Cardiac muscle cell (in vitro differentiated cells and primary cell): ENCODE results near the gene CLEC3A. TPM values are rescaled to one million over a fixed set of nuclear protein-coding genes. Genes with fewer than 3 reads are reported as not detected.
"Not testable (repeated sequence)": the region's sequence is repeated elsewhere in the genome, so short reads cannot be mapped to it uniquely, and the experiment has no call there.

Experiments used
- DNase-seq, 2 donors: peaks; one replicate each; pipeline versions ENCODE4 v3.0.0 to v3.0.0-alpha.2; 2010 to 2017; ENCODE audit warnings: low read depth in 1 of 2, low spot score in 1 of 2
- H3K27ac ChIP-seq: fragments of 200-600 bp; sonication (generic); 2 replicates; pipeline ENCODE4 v1.5.1; 2016
- H3K27me3 ChIP-seq: fragments of 200-600 bp; sonication (generic); 2 replicates; pipeline ENCODE4 v1.6.0; 2016; ENCODE audit warnings: control low read depth
- H3K36me3 ChIP-seq: fragments of 200-600 bp; sonication (generic); 2 replicates; pipeline ENCODE4 v1.5.1; 2016; ENCODE audit warnings: control low read depth
- H3K4me1 ChIP-seq: fragments of 200-600 bp; sonication (generic); 2 replicates; pipeline ENCODE4 v1.8.1; 2017; ENCODE audit warnings: low read depth, mild to moderate bottlenecking, mixed run types
- H3K4me3 ChIP-seq: fragments of 200-600 bp; sonication (generic); 2 replicates; pipeline ENCODE4 v1.5.1; 2016; ENCODE audit warnings: mild to moderate bottlenecking
- H3K9me3 ChIP-seq: fragments of 200-600 bp; sonication (generic); 2 replicates; pipeline ENCODE4 v1.5.1; 2017; ENCODE audit warnings: low read depth, mild to moderate bottlenecking, control low read depth
- CTCF ChIP-seq: IDR thresholded peaks from 2 replicates; pipeline ENCODE4 v1.5.1; 2012; ENCODE audit warnings: low read depth, mild to moderate bottlenecking, low read length
- polyA plus RNA-seq: library from polyadenylated mRNA; unstranded; fragments of >200 nt; fragmentation: Nextera tagmentation; extraction: Ambion mirVana; gene quantifications from 2 replicates; pipeline ENCODE4 v1.2.1, GENCODE V29; 2016
- total RNA-seq: library from RNA; depleted of rRNA; stranded (reverse); fragments of >200 nt; gene quantifications from 2 replicates; pipeline ENCODE4 v1.2.3, GENCODE V29; 2016

The CLEC3A gene
- total and polyA plus RNA-seq, 2 experiments from 2014 or later = not detected

DNA sequence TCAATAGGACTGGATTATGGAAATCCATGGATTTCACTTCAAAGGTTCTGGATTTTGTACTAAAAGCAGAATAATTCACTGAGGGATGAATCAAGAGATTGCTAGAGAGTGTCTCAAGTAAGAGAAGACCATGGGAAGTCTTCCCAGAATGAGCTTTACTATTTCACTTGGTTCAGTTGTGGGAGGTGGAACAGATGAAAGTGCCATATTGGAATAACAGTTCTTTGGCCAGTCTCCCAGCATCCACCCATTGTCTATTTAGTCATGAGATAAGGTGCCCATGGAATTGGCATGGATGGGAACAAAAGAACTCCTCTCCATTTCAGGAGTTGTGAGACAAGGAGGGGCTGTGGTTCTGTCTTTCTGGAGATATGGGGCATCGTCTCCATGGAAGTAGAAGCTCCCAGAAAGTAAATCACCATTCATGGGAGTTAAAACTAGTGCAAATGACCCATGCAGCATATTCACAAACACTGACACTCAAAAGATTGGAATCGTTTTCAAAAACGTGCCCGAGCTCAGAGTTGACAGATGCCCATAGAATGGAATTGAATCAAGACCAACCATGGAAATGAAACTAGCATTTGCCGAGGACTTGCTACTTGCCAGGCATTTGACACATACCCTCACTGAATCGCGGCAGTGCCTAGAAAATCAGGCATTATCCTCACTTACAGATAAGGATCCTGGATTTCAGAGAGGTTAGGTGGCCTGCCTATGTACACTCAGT is 36.2 kb upstream of the CLEC3A start:
- Histone ChIP-seq H3K27me3 (no peaks in the 10 kb centered on the region), H3K36me3 (no peaks in the 10 kb centered on the region), H3K4me1 (no peaks in the 10 kb centered on the region), H3K4me3 (no peak overlapping the region), H3K27ac (no peak overlapping the region), H3K9me3 (no peaks in the 10 kb centered on the region)
- TF ChIP-seq CTCF = no peak
- DNase-seq = no peak

- Histone ChIP-seq H3K36me3 (no peaks in the 10 kb centered on the region), H3K27ac (no peak overlapping the region), H3K4me3 (no peak overlapping the region), H3K27me3 (no peaks in the 10 kb centered on the region), H3K9me3 (no peaks in the 10 kb centered on the region), H3K4me1 (no peaks in the 10 kb centered on the region)
- no peak for DNase-seq
- TF ChIP-seq CTCF = no peak
Observed at GRCh38 chr16:77987810-77988209, 34.5 kb upstream of the CLEC3A start.

- Histone ChIP-seq H3K27ac (no peak overlapping the region), H3K4me3 (no peak overlapping the region), H3K4me1 (no peaks in the 10 kb centered on the region), H3K27me3 (no peaks in the 10 kb centered on the region), H3K9me3 (no peaks in the 10 kb centered on the region), H3K36me3 (no peaks in the 10 kb centered on the region)
- no peak for TF ChIP-seq CTCF
- no peak for DNase-seq
Observed at GRCh38 chr16:77989846-77990245, 32.5 kb upstream of the CLEC3A start.

DNA sequence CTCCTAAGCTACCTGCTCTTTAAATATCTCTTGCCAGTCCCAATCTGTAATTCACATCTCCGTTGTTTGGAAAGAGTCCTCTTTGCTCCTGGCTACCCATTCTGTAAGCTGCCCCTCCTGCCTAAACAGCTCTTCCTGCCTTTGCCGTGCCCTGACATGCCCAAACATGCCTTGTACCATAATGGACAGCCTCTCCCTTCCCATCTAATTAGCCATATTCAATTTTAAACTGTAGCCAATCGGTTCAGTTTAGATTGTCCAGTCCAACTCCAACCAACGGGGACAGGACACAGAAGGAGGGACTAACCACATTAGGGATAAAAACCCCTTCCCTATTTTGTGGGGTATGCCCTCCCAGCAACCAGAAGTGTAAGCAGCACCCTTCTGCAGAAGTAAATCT is 30.6 kb upstream of the CLEC3A start:
- no peak for DNase-seq
- Histone ChIP-seq H3K36me3 (no peaks in the 10 kb centered on the region), H3K27me3 (no peaks in the 10 kb centered on the region), H3K9me3 (no peaks in the 10 kb centered on the region), H3K4me3 (no peak overlapping the region), H3K27ac (no peak overlapping the region), H3K4me1 (no peaks in the 10 kb centered on the region)
- TF ChIP-seq CTCF = no peak

GRCh38 chr16:77992381-77992780 is 30.0 kb upstream of the CLEC3A start:
- not testable (repeated sequence) for H3K9me3 ChIP-seq, H3K4me3 ChIP-seq, H3K27me3 ChIP-seq, H3K4me1 ChIP-seq, DNase-seq, H3K36me3 ChIP-seq, H3K27ac ChIP-seq

GRCh38 chr16:77993111-77993985 is 29.0 kb upstream of the CLEC3A start:
- no peak for DNase-seq

More at GRCh38 chr16:77993111-77993985, 29.0 kb upstream of the CLEC3A start:
- H3K9me3 ChIP-seq = no peaks in the 10 kb centered on the region
- no peak for TF ChIP-seq CTCF
- no peak overlapping the region for H3K4me3 ChIP-seq
- no peak overlapping the region for H3K27ac ChIP-seq
- H3K27me3 ChIP-seq = no peaks in the 10 kb centered on the region
- no peaks in the 10 kb centered on the region for H3K36me3 ChIP-seq
- no peaks in the 10 kb centered on the region for H3K4me1 ChIP-seq
